Testis (tissue), 2 donors: ENCODE measurements around the gene RNF224.

Experiments used
- CTCF ChIP-seq, 3 experiments: fragments of 450-650 bp in 2 of 3; fragments of 200-600 bp in 1 of 3; sonication (generic) in 1 of 3; IDR thresholded peaks; one replicate each; pipeline ENCODE4 v1.5.1; 2016 to 2019; ENCODE audit warnings: antibody characterized with exemption in 3 of 3, mild to moderate bottlenecking in 2 of 3, moderate library complexity in 1 of 3
- POLR2A ChIP-seq: fragments of 450-650 bp; IDR thresholded peaks from one replicate; pipeline ENCODE4 v1.6.1; 2017; ENCODE audit warnings: antibody characterized with exemption, mild to moderate bottlenecking, moderate library complexity

GRCh38 chr9:137263506-137263905 is 36.2 kb downstream of the RNF224 start:
- TF ChIP-seq CTCF (IDR thresholded peaks at IDR 0.05): no peak
- TF ChIP-seq POLR2A: no peak
